HG02588 (cell line): ENCODE results near the gene SWI5.

Experiments
- ATAC-seq: cut with Tn5 transposase; IDR thresholded peaks from one replicate; pipeline ENCODE4 v1.9.1; 2021; ENCODE audit warnings: mild to moderate bottlenecking, moderate library complexity; ENCODE audit not compliant: unreplicated experiment

The SWI5 gene

GRCh38 chr9:128250839-128251731, 25.0 kb upstream of the SWI5 start:
- no peak for ATAC-seq

- no peak for ATAC-seq
Measured at GRCh38 chr9:128251732-128252100, 24.4 kb upstream of the SWI5 start.

GRCh38 chr9:128252317-128253139, 23.5 kb upstream of the SWI5 start:
- ATAC-seq: no peak

- ATAC-seq: no peak
Measured at GRCh38 chr9:128253140-128253990, 22.7 kb upstream of the SWI5 start.

GRCh38 chr9:128253991-128254346, 22.1 kb upstream of the SWI5 start:
- no peak for ATAC-seq

GRCh38 chr9:128254362-128254761, 21.7 kb upstream of the SWI5 start:
- no peak for ATAC-seq

GRCh38 chr9:128254855-128255759, 21.0 kb upstream of the SWI5 start:
- ATAC-seq: no peak

GRCh38 chr9:128257086-128257825, 18.8 kb upstream of the SWI5 start:
- ATAC-seq: no peak

GRCh38 chr9:128257907-128258306, 18.2 kb upstream of the SWI5 start:
- no peak for ATAC-seq

GRCh38 chr9:128258326-128258725, 17.8 kb upstream of the SWI5 start:
- no peak for ATAC-seq

- ATAC-seq: no peak
Measured at GRCh38 chr9:128259156-128259555, 16.9 kb upstream of the SWI5 start.

GRCh38 chr9:128260340-128260739, 15.7 kb upstream of the SWI5 start:
- no peak for ATAC-seq

- no peak for ATAC-seq
Measured at GRCh38 chr9:128262687-128263086, 13.4 kb upstream of the SWI5 start.

- ATAC-seq: no peak
Measured at GRCh38 chr9:128265348-128265847, 10.7 kb upstream of the SWI5 start.

GRCh38 chr9:128266868-128267590, 9.0 kb upstream of the SWI5 start:
- no peak for ATAC-seq

GRCh38 chr9:128271112-128271511, 5.0 kb upstream of the SWI5 start:
- ATAC-seq: no peak

- no peak for ATAC-seq
Measured at GRCh38 chr9:128271512-128271911, 4.6 kb upstream of the SWI5 start.

- no peak for ATAC-seq
Measured at GRCh38 chr9:128274245-128274644, 1.8 kb upstream of the SWI5 start.
